Stomach smooth muscle (tissue), 2 donors: ENCODE measurements around the gene CACNB2.
"Not testable (repeated sequence)": the region's sequence is repeated elsewhere in the genome, so short reads cannot be mapped to it uniquely, and the experiment has no call there.

Experiments
- H3K27ac ChIP-seq: one replicate; pipeline ENCODE4 v1.7.0; 2013; ENCODE audit warnings: mild to moderate bottlenecking, low read length, inconsistent platforms
- H3K27me3 ChIP-seq, 2 donors: one replicate each; pipeline ENCODE4 v1.7.0; 2013; ENCODE audit warnings: low read length in 2 of 2; ENCODE audit not compliant: insufficient read depth in 2 of 2, control insufficient read depth in 1 of 2
- H3K36me3 ChIP-seq, 2 donors: one replicate each; pipeline ENCODE4 v1.7.0; 2013; ENCODE audit warnings: low read length in 2 of 2; ENCODE audit not compliant: control insufficient read depth in 2 of 2, insufficient read depth in 2 of 2
- H3K4me1 ChIP-seq: one replicate; pipeline ENCODE4 v1.7.0; 2013; ENCODE audit warnings: low read length; ENCODE audit not compliant: control insufficient read depth, insufficient read depth
- H3K4me3 ChIP-seq, 2 donors: one replicate each; pipeline ENCODE4 v1.7.0; 2013; ENCODE audit warnings: low read length in 2 of 2
- H3K9ac ChIP-seq, 2 donors: one replicate each; pipeline ENCODE4 v1.7.0; 2013; ENCODE audit warnings: low read length in 2 of 2, mild to moderate bottlenecking in 1 of 2
- H3K9me3 ChIP-seq, 2 donors: one replicate each; pipeline ENCODE4 v1.7.0; 2013; ENCODE audit warnings: low read length in 2 of 2; ENCODE audit not compliant: control insufficient read depth in 2 of 2
- donor health status: healthy.
- donor health status: Pancreatic carcinoma.

Gene CACNB2

GRCh38 chr10:18201877-18202276 is 61.7 kb downstream of the CACNB2 start:
- Histone ChIP-seq H3K36me3 (no peaks in the 10 kb centered on the region), H3K4me1 (peaks cover 13% of the 10 kb centered on the region), H3K9me3 (no peaks in the 10 kb centered on the region), H3K27me3 (no peaks in the 10 kb centered on the region), H3K27ac (peak overlapping the region; percentile 62), H3K9ac (no peak overlapping the region), H3K4me3 (no peak overlapping the region)

GRCh38 chr10:18202680-18203460 is 62.6 kb downstream of the CACNB2 start:
- H3K4me1 ChIP-seq, result peaks cover 7% of the 10 kb centered on the region
- H3K27me3 ChIP-seq, result no peaks in the 10 kb centered on the region
- peak overlapping the region; percentile 0 to 61 for H3K4me3 ChIP-seq
- H3K9me3 ChIP-seq, result no peaks in the 10 kb centered on the region
- no peaks in the 10 kb centered on the region for H3K36me3 ChIP-seq
- peak overlapping the region; percentile 55 to 67 for H3K9ac ChIP-seq
- H3K27ac ChIP-seq, result peak overlapping the region; percentile 62

GRCh38 chr10:18203471-18203870 is 63.2 kb downstream of the CACNB2 start:
- peaks cover 7% of the 10 kb centered on the region for H3K4me1 ChIP-seq
- H3K36me3 ChIP-seq, result no peaks in the 10 kb centered on the region
- peak overlapping the region; percentile 62 for H3K27ac ChIP-seq
- no peaks in the 10 kb centered on the region for H3K9me3 ChIP-seq
- no peaks in the 10 kb centered on the region for H3K27me3 ChIP-seq
- peak overlapping the region; percentile 0 to 61 for H3K4me3 ChIP-seq
- peak overlapping the region; percentile 55 to 67 for H3K9ac ChIP-seq

GRCh38 chr10:18204039-18204835 is 64.0 kb downstream of the CACNB2 start:
- Histone ChIP-seq H3K27ac (peak overlapping the region; percentile 62), H3K4me1 (peaks cover 7% of the 10 kb centered on the region), H3K27me3 (no peaks in the 10 kb centered on the region), H3K4me3 (peak overlapping the region in 1 of 2 donors; percentile 9), H3K9me3 (no peaks in the 10 kb centered on the region), H3K9ac (peak overlapping the region in 1 of 2 donors; percentile 67), H3K36me3 (no peaks in the 10 kb centered on the region)

DNA sequence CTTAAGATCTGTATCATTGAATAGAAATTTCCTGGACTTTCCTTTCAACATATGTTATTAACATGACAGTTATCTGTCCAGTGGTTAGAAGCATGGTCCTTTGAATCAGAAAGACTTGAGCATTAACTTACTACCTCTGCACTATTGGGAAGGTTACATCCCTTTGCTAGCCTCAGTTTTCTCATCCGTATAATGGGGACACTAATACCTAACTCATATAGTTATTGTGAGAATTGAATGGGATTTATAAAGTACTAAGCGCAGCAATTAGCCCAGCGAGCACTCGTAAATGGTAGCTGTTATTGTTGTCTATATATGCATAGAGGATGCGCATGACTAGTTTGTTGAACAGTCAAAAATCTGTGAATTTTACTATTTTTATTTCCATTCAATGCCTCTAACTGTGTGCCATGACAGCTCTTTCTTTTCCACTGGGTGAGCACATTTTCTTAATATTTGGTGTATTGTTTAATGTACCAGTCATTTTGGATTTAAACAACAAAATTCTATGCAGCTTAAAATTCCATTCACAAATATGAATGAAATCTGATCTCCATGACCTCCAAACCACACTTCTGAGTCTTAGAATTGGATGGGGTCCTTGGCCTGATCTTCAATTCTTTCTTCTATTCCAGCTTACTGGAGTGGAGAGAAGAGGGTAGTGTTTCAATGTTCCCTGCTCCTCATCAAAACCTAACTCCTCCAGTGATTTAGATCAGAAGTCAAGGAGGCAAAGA is 65.0 kb downstream of the CACNB2 start:
- H3K4me1 ChIP-seq, result peaks cover 7% of the 10 kb centered on the region

GRCh38 chr10:18208186-18208585 is 68.0 kb downstream of the CACNB2 start:
- not testable (repeated sequence) for H3K4me3 ChIP-seq, H3K27ac ChIP-seq, H3K9me3 ChIP-seq, H3K27me3 ChIP-seq, H3K36me3 ChIP-seq, H3K9ac ChIP-seq, H3K4me1 ChIP-seq

More for the DNA sequence above, 65.0 kb downstream of the CACNB2 start:
- no peaks in the 10 kb centered on the region for H3K9me3 ChIP-seq
- H3K27me3 ChIP-seq, result no peaks in the 10 kb centered on the region
- H3K36me3 ChIP-seq, result no peaks in the 10 kb centered on the region
- H3K4me3 ChIP-seq, result no peak overlapping the region
- H3K9ac ChIP-seq, result no peak overlapping the region
- H3K27ac ChIP-seq, result peak overlapping the region; percentile 6

DNA sequence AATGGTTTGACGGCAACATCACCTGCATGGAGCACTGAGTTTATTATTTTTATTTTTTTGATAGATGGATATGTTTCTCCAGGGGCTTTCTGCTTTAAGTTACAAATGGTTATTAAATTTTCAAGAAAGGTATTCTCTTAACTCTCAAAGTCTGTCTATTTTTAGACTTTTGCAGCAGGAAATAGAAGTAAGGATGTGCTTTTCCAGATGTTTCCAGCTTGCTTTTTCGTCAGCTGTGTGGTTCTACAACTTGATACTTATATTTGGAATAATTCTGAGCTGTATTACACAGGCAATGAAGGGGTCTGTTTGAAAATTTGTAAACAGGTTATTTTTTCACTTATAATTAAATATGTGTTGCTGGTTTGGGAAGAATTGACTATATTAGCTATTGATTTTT is 69.0 kb downstream of the CACNB2 start:
- Histone ChIP-seq H3K4me1 (peaks cover 12% of the 10 kb centered on the region), H3K27me3 (no peaks in the 10 kb centered on the region), H3K36me3 (no peaks in the 10 kb centered on the region), H3K4me3 (no peak overlapping the region), H3K27ac (no peak overlapping the region), H3K9ac (no peak overlapping the region), H3K9me3 (no peaks in the 10 kb centered on the region)

GRCh38 chr10:18210711-18211110 is 70.5 kb downstream of the CACNB2 start:
- Histone ChIP-seq H3K27me3 (no peaks in the 10 kb centered on the region), H3K36me3 (no peaks in the 10 kb centered on the region), H3K27ac (no peak overlapping the region), H3K9me3 (no peaks in the 10 kb centered on the region), H3K4me1 (peaks cover 23% of the 10 kb centered on the region), H3K4me3 (no peak overlapping the region), H3K9ac (no peak overlapping the region)

GRCh38 chr10:18211862-18212261 is 71.6 kb downstream of the CACNB2 start:
- Histone ChIP-seq H3K27me3 (no peaks in the 10 kb centered on the region), H3K9ac (no peak overlapping the region), H3K36me3 (no peaks in the 10 kb centered on the region), H3K27ac (no peak overlapping the region), H3K4me1 (peaks cover 25% of the 10 kb centered on the region), H3K9me3 (no peaks in the 10 kb centered on the region), H3K4me3 (no peak overlapping the region)

GRCh38 chr10:18213271-18213670 is 73.0 kb downstream of the CACNB2 start:
- Histone ChIP-seq H3K4me3 (no peak overlapping the region), H3K9me3 (no peaks in the 10 kb centered on the region), H3K36me3 (no peaks in the 10 kb centered on the region), H3K27me3 (no peaks in the 10 kb centered on the region), H3K4me1 (peaks cover 31% of the 10 kb centered on the region), H3K27ac (no peak overlapping the region), H3K9ac (no peak overlapping the region)
